ENCODE data around the gene UBE2N.
"Not testable (repeated sequence)": the region's sequence is repeated elsewhere in the genome, so short reads cannot be mapped to it uniquely, and the experiment has no call there.

UBE2N gene

DNA sequence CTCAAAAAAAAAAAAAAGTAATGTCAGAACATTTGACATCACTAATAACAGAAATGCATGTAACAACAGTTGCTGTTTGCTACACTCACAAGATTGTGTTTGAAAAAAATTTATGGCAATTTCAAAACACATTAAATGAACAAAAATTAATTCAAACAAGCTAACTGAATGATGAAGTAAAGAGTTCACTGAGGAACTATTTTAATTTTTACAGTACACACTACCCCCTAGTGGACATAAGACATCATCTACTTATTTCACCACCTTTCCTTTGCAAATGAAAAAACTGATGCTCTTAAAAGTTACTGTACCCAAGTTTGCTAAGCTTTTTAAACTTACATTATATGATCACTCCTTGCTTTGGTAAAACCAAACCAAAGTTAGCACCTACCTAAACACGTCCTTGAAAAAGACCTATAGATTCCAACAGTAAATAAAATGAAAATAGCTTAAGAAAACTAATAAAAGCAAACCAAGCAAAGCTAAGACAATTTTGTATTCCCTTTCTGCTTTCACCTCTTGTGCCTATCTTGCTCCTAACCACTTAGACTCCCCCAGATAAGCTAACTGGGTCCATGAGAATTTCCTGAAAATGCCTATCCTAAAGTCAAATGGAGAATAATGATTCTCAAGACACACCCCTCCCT lies 22.2 kb downstream of the UBE2N start:
- Histone ChIP-seq H3K36me3 (no peaks in the 10 kb centered on the region), H3K4me1 (peaks cover 2% of the 10 kb centered on the region; the same call in 1 of the 2 replicates), H3K9me3 (no peaks in the 10 kb centered on the region), H3K27me3 (no peaks in the 10 kb centered on the region), H3K4me3 (ENCODE audit: low read depth, low read length) (no peak overlapping the region)
- TF ChIP-seq, protein P1, sequence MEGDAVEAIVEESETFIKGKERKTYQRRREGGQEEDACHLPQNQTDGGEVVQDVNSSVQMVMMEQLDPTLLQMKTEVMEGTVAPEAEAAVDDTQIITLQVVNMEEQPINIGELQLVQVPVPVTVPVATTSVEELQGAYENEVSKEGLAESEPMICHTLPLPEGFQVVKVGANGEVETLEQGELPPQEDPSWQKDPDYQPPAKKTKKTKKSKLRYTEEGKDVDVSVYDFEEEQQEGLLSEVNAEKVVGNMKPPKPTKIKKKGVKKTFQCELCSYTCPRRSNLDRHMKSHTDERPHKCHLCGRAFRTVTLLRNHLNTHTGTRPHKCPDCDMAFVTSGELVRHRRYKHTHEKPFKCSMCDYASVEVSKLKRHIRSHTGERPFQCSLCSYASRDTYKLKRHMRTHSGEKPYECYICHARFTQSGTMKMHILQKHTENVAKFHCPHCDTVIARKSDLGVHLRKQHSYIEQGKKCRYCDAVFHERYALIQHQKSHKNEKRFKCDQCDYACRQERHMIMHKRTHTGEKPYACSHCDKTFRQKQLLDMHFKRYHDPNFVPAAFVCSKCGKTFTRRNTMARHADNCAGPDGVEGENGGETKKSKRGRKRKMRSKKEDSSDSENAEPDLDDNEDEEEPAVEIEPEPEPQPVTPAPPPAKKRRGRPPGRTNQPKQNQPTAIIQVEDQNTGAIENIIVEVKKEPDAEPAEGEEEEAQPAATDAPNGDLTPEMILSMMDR (IDR thresholded peaks at IDR 0.05; ENCODE audit: low read depth, low read length), result peak; percentile 56
- no peak for DNase-seq

GRCh38 chr12:93417967-93418480 lies 23.7 kb downstream of the UBE2N start:
- DNase-seq, result no peak
- Histone ChIP-seq H3K4me3 (ENCODE audit: low read depth, low read length) (no peak overlapping the region), H3K36me3 (no peaks in the 10 kb centered on the region), H3K9me3 (no peaks in the 10 kb centered on the region), H3K27me3 (no peaks in the 10 kb centered on the region), H3K4me1 (peaks cover 2% of the 10 kb centered on the region; the same call in 1 of the 2 replicates)
- TF ChIP-seq, protein P1 (IDR thresholded peaks at IDR 0.05; ENCODE audit: low read depth, low read length), result no peak

DNA sequence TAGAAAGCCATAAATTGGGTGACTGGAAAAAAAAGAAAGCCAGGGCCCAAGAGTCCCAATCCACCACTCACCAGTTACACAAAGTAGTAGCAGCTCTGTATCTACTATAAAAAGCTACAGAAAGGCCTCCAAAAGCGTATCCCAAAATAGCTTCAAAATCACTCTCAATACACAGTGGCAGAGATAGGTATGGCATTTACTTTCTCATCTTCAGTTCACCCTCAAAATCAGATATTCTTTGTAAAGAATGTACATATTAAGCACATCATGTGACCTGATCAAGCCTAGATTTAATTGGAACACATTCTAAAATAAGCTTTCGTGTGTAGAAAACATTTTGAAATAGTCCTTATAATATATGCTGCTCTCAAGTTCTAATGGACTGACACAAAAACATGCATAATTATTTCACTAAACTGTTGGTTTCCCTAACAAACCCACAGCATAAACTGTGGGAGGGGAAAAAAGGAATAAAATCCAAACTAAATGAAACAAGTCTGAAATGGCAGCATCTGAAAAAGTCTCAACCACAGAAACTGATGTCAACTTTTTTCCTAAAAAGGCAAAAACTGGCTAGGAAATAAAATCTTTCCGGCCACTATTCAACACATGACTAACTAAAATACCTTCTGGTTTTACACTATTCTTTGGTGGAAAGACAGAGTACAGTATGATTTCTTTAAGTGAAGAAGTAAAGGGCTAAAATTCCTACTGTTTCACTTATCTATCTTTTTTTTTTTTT lies 25.9 kb downstream of the UBE2N start:
- H3K4me1 ChIP-seq, result peaks cover 3% of the 10 kb centered on the region; the same call in 1 of the 2 replicates
- TF ChIP-seq, protein P1 (IDR thresholded peaks at IDR 0.05; ENCODE audit: low read depth, low read length), result no peak
- no peak overlapping the region for H3K4me3 ChIP-seq (ENCODE audit: low read depth, low read length)
- H3K9me3 ChIP-seq, result no peaks in the 10 kb centered on the region
- peaks cover 2% of the 10 kb centered on the region for H3K36me3 ChIP-seq
- no peaks in the 10 kb centered on the region for H3K27me3 ChIP-seq
- DNase-seq, result no peak

DNA sequence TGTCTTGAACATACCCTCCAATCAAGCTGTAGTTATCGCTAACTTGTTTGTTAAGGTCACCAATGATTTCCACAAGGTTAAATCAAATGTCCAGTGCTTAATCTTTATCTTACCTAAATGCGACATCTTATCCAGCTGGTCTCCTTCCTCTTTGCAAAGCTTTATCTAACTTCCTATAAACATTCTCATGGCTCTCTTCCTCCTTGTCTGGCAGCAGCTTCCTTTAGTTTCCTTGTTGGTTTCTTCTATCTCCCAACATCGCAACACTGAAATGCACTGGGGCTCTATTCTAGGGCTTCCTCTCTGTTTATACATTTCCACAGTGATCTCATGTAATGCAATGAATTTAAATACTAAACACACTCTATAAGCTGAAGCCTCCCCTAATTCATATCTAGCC lies 28.7 kb downstream of the UBE2N start:
- Histone ChIP-seq H3K36me3 (peaks cover 26% of the 10 kb centered on the region), H3K27me3 (no peaks in the 10 kb centered on the region), H3K4me3 (ENCODE audit: low read depth, low read length) (no peak overlapping the region), H3K9me3 (no peaks in the 10 kb centered on the region), H3K4me1 (peaks cover 13% of the 10 kb centered on the region)
- DNase-seq, result no peak
- TF ChIP-seq, protein P1 (IDR thresholded peaks at IDR 0.05; ENCODE audit: low read depth, low read length), result no peak

- Histone ChIP-seq H3K36me3 (peaks cover 31% of the 10 kb centered on the region), H3K4me1 (peaks cover 13% of the 10 kb centered on the region)
- not testable (repeated sequence) for H3K4me3 ChIP-seq (ENCODE audit: low read depth, low read length); DNase-seq; H3K27me3 ChIP-seq; H3K9me3 ChIP-seq
Observed at GRCh38 chr12:93412396-93412795, 29.4 kb downstream of the UBE2N start.

GRCh38 chr12:93411060-93411459 lies 30.7 kb downstream of the UBE2N start:
- H3K4me3 ChIP-seq (ENCODE audit: low read depth, low read length); DNase-seq; H3K27me3 ChIP-seq; H3K9me3 ChIP-seq: not testable (repeated sequence)
- Histone ChIP-seq H3K4me1 (peaks cover 13% of the 10 kb centered on the region), H3K36me3 (peaks cover 40% of the 10 kb centered on the region)

DNA sequence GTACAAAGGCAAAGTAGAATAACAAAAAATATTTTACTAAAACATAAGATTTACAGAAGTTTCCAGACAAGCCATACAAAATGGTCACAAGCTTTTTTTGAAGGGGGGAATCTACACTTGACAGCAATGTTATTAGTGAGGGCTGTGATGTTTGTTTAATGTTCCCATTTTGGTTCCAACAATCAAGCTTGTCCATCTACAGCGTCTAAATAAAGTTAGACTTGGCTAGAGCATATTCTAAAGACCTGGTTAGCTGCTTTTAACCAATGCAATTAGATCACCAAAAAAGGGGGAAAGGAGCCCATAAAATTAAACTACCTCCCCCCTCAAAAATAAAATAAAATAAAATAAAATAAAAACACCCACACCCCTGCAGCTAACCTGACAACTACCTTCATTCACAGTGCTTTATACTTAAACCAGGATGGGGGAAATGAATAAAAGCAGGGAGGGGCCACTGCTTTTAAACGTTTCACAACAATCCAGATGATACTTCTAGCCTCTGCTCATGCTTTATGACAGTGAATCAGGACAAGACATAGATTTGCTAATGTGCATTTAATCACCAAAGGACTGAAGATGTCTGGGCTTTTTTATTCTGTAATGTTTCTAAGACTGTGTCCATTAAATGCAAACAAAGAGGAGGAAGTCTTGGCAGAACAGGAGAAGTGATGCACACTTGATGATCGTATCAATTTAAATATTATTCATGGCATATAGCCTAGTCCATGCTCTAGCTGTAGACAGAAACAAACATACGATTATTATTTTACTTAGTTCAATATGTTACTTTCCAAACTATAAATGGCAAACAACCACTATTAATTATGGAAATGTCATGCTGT lies 32.2 kb downstream of the UBE2N start:
- H3K4me3 ChIP-seq (ENCODE audit: low read depth, low read length); H3K27me3 ChIP-seq; H3K9me3 ChIP-seq; DNase-seq: not testable (repeated sequence)
- Histone ChIP-seq H3K36me3 (peaks cover 44% of the 10 kb centered on the region), H3K4me1 (peaks cover 13% of the 10 kb centered on the region)

Measured in BE2C (cell line).